ENCODE data around the gene MYO3B. TPM values are rescaled to one million over a fixed set of nuclear protein-coding genes. Genes with fewer than 3 reads are reported as not detected.

The MYO3B gene
- total RNA-seq, 2 donors from 2014 or later, result 2.0 to 4.7 TPM

GRCh38 chr2:170525566-170525900 is 347.6 kb downstream of the MYO3B start:
- Histone ChIP-seq H3K36me3 (replicated peaks in 1 of 2; ENCODE audit: insufficient read depth in 1 of 2, low read depth in 2 of 2) (no peaks in the 10 kb centered on the region), H3K4me1 (peaks cover 9% of the 10 kb centered on the region), H3K27me3 (no peaks in the 10 kb centered on the region), H3K9me3 (no peaks in the 10 kb centered on the region), H3K27ac (peak overlapping the region in 1 of 4 donors; percentile 44), H3K4me3 (no peak overlapping the region)
- DNase-seq, result peak; percentile 48 to 73 (median 64)
- intact Hi-C loops (cut with DNase I), result no loop called here
- TF ChIP-seq POLR2A (IDR thresholded peaks at IDR 0.05), result no peak
- TF ChIP-seq, protein P1, sequence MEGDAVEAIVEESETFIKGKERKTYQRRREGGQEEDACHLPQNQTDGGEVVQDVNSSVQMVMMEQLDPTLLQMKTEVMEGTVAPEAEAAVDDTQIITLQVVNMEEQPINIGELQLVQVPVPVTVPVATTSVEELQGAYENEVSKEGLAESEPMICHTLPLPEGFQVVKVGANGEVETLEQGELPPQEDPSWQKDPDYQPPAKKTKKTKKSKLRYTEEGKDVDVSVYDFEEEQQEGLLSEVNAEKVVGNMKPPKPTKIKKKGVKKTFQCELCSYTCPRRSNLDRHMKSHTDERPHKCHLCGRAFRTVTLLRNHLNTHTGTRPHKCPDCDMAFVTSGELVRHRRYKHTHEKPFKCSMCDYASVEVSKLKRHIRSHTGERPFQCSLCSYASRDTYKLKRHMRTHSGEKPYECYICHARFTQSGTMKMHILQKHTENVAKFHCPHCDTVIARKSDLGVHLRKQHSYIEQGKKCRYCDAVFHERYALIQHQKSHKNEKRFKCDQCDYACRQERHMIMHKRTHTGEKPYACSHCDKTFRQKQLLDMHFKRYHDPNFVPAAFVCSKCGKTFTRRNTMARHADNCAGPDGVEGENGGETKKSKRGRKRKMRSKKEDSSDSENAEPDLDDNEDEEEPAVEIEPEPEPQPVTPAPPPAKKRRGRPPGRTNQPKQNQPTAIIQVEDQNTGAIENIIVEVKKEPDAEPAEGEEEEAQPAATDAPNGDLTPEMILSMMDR (IDR thresholded peaks at IDR 0.05), result no peak
- peak; percentile 76 for ATAC-seq
- whole genome bisulfite sequencing, 2 donors, result 50 to 59% methylated on average over 5 of the region's 5 CpGs

DNA sequence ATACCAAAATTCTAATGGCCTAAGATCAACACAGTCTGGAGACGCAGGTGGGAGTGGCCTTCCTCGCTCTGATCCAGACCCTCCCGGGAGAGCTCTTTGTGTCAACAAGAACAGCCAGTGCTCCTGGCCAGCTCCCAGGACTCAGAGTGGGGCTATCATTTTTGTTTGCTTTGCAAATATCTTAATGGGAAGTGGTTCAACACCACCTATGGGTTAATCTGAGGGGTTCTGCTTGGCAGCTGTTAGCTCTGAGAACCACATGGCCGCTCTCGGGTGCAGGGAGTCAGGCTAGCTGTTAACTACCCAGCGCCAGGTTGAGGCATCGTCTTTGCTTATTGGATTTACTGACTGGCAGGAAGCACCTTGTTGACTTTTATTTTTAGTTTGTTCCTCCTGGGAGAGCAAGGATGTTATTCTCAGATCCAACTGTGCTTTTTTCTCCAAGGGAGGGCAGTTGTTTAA is 352.4 kb downstream of the MYO3B start:
- intact Hi-C loops (cut with DNase I), result no loop called here
- peaks cover 16% of the 10 kb centered on the region for H3K4me1 ChIP-seq
- H3K27me3 ChIP-seq, result no peaks in the 10 kb centered on the region
- no peaks in the 10 kb centered on the region for H3K36me3 ChIP-seq (replicated peaks in 1 of 2; ENCODE audit: insufficient read depth in 1 of 2, low read depth in 2 of 2)
- 1 to 4% methylated on average over 7 of the region's 7 CpGs for WGBS, 2 donors
- ATAC-seq, result peak; percentile 89
- peak; percentile 68 to 88 (median 84) for DNase-seq
- no peaks in the 10 kb centered on the region for H3K9me3 ChIP-seq
- no peak overlapping the region for H3K4me3 ChIP-seq
- peak overlapping the region; percentile 18 to 54 (median 46) for H3K27ac ChIP-seq
- TF ChIP-seq POLR2A (IDR thresholded peaks at IDR 0.05), result no peak
- TF ChIP-seq, protein P1 (IDR thresholded peaks at IDR 0.05), result peak in 3 of 7 experiments; percentile 10 to 22 (median 14)

DNA sequence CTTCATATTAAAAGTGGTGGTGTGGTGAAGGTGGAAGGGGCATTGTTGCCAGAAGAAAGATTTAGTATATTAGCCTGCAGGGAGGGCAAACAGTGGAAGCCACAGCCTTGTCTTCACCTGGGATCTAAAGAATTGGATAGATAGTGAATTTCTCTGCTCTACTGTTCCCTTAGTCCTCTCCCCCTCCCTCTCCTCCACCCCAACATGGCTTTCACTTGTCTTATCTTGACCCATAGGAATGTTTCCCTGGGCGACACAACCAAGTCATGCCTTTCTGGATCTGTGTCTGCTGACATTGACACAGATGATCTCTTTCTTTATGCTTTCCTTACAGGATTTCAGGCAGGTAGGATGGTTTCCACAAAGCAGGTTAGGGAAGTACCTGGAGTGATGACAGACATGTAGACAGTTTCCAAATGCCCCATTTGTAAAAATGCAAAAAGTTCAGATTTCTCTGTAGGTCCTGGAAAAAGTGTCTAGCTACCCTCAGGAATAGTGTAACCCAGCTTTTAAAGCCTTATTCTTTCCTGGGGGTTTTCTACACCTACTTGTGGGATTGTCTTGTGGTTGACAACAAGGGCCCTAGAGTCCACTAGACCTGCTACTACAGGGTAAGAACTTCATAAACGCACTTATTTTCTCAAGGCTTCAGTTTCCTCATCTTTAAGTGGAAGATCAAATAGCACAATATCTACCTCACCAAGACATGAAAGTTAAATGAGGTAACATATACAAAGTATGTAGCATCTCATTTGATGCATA is 353.0 kb downstream of the MYO3B start:
- intact Hi-C loops (cut with DNase I), result no loop called here
- TF ChIP-seq, protein P1 (IDR thresholded peaks at IDR 0.05), result no peak
- no peak for TF ChIP-seq POLR2A (IDR thresholded peaks at IDR 0.05)
- Histone ChIP-seq H3K4me1 (peaks cover 16% of the 10 kb centered on the region), H3K9me3 (no peaks in the 10 kb centered on the region), H3K27ac (peak overlapping the region in 3 of 4 donors; percentile 21 to 54 (median 53)), H3K36me3 (replicated peaks in 1 of 2; ENCODE audit: insufficient read depth in 1 of 2, low read depth in 2 of 2) (no peaks in the 10 kb centered on the region), H3K4me3 (no peak overlapping the region), H3K27me3 (no peaks in the 10 kb centered on the region)
- 35 to 51% methylated on average over 2 of the region's 2 CpGs for WGBS, 2 donors
- no peak for DNase-seq
- no peak for ATAC-seq

DNA sequence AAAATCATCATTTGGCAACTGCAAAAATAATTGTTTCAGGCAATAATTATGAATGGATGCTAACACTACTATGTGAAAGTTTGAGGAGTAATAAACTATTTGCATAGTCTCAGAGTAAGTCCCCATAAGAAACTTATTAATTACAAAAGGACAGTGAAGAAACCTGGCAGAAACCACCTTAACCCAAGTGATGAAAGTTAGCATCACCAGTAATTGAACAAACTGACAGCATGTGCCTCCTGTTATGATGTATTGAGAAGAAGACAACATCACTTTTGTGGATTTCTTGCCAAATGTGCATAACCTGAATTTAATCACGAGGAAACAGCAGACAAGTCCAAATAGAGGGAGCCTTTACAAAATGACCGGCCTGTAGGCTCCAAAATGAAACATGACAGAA is 353.9 kb downstream of the MYO3B start:
- TF ChIP-seq, protein P1 (IDR thresholded peaks at IDR 0.05), result no peak
- TF ChIP-seq POLR2A (IDR thresholded peaks at IDR 0.05), result no peak
- no peaks in the 10 kb centered on the region for H3K27me3 ChIP-seq
- WGBS, 2 donors, result 67 to 74% methylated on average over 2 of the region's 2 CpGs
- ATAC-seq, result no peak
- DNase-seq, result no peak
- H3K4me1 ChIP-seq, result peaks cover 16% of the 10 kb centered on the region
- H3K4me3 ChIP-seq, result no peak overlapping the region
- no peaks in the 10 kb centered on the region for H3K36me3 ChIP-seq (replicated peaks in 1 of 2; ENCODE audit: insufficient read depth in 1 of 2, low read depth in 2 of 2)
- intact Hi-C loops (cut with DNase I), result no loop called here
- H3K9me3 ChIP-seq, result no peaks in the 10 kb centered on the region
- no peak overlapping the region for H3K27ac ChIP-seq

DNA sequence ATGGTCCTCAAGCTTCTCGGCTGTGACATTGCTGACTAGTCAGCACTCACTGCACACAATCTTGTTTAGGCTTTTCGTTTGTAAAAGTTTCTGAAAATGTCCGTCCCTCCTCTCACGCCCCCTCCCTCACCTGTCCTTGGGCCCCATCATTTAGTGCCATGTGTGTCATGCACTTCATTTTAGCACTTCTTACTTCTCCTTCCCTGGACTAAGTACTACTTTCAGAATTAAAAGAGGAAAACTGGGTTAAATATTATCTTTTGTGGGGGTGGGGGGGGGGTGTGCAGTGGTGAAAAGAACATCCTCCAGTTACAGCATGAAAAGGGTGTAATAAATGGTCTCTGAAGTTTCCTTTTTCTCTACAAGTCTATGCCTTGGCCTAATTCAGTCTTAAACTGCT is 355.2 kb downstream of the MYO3B start:
- Histone ChIP-seq H3K27me3 (no peaks in the 10 kb centered on the region), H3K36me3 (replicated peaks in 1 of 2; ENCODE audit: insufficient read depth in 1 of 2, low read depth in 2 of 2) (no peaks in the 10 kb centered on the region), H3K4me1 (peaks cover 16% of the 10 kb centered on the region), H3K4me3 (no peak overlapping the region), H3K27ac (no peak overlapping the region), H3K9me3 (no peaks in the 10 kb centered on the region)
- no peak for TF ChIP-seq POLR2A (IDR thresholded peaks at IDR 0.05)
- TF ChIP-seq, protein P1 (IDR thresholded peaks at IDR 0.05), result no peak
- 82% methylated on average over 4 of the region's 4 CpGs for WGBS, 2 donors
- DNase-seq (no peak), ATAC-seq (no peak)
- intact Hi-C loops (cut with DNase I), result no loop called here

All from body of pancreas (tissue), 4 donors.